Measurements from ENCODE around the gene DCAF6.

DCAF6 gene

DNA sequence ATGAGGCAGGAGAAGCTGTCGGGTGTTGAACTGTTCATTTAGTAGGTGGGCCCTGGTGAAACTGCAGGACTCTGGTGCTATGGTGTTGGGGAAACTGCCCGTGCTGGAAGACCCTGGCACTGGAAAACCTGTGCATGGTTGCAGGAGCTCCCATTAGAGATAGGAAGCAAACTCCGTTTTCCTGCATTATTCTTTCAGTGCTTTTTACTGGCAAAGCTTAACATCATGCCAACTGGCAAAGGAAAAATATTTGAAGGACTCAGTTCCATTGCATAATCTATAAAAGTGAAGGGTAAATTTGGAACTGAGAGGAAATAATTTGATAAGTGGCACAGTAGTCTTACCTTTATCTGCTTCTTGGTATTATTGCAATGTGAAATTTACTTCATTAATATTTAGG is 32.1 kb downstream of the DCAF6 start:
- no peak for DNase-seq

DNA sequence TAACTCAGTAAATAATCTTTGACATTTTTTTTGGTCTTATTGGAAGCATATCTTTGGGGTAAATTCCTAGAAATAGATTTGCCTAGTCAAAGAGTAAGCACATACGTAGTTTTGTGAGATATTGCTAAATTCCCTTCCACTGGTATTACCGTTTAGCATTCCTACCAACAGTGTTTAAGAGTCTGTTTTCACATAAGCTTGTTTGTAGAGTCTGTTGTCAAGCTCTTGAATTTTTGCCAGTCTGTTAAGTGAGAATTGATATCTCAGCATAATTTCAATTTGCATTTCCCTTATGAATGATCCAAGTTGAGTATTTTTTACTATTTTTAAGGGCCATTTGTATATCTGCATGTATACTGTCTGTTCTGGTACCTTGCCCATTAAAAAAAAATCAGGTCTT is 37.3 kb downstream of the DCAF6 start:
- DNase-seq, result no peak

DNA sequence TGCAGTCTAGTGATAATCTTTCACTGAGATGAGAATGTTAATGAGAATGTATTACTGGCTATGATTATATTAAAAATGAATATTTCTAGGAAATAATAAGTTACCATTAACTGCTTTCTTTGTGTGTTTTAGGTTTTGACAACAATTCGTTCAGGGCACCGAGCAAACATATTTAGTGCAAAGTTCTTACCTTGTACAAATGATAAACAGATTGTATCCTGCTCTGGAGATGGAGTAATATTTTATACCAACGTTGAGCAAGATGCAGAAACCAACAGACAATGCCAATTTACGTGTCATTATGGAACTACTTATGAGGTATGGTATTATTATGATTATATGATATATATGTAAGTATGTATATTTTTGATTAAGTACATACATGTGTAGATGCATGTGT is 38.2 kb downstream of the DCAF6 start:
- DNase-seq, result no peak

DNA sequence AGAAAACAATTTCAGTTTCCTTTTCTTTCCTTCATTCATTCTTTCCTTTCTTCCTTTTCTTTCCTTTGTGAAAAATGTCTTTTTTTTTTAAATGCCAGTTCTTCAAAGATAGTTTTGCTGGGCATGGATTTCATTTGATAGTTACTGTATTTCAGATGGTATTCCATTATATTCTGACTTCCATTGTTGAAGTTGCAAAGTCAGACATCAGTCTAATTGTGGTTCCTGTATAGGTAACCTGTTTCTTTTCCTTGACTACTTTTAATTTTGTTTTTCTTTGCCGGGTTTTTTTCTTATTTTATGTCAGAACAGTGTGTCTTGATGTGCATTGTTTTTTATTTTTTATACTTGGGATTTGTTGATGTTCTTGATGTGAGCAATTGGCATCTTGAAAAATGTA is 40.8 kb downstream of the DCAF6 start:
- DNase-seq, result no peak

DNA sequence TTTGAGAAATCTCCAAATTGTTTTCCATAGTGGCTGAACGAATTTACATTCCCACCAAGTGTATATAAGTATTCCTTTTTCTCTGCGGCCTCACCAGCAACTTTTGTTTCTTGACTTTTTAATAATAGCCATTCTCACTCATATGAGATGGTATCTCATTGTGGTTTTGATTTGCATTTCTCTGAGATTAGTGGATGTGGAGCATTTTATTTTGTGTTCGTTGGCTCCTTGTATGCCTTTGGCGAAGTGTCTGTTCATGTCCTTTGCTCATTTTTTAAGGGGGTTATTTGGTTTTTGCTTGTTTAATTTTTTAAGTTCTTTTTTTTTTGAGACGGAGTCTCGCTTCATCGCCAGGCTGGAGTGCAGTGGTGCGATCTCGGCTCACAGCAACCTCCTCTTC is 45.5 kb downstream of the DCAF6 start:
- DNase-seq, result no peak

DNA sequence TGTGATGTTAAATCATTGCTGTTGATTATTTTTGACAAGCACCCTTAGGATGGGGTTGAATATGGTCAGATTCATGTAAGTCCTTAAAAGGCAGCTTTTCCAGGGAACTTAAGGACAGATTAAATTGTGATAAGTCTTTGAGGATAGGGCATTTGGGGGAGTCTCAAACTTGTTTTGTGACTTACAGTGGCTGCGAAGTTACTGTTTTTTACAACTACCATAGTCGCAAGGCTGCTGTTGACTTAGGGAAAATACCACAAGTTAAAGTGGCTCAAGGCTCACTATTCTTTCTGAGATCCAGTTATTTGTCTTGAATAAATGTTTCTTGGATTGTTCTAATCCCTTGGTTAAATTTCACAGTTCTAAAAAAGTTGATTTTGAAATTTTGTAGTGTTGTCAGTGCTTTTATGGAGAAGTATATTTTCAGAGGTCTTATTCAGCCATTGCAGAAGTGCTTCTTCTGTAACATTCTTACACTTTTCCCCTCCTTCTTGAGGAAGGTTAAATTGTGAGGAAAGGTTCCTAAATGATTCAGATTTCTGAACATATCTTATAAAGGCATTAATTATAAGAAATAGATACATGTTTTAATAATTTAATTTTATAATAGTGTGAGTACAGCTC is 47.4 kb downstream of the DCAF6 start:
- DNase-seq, result no peak

DNA sequence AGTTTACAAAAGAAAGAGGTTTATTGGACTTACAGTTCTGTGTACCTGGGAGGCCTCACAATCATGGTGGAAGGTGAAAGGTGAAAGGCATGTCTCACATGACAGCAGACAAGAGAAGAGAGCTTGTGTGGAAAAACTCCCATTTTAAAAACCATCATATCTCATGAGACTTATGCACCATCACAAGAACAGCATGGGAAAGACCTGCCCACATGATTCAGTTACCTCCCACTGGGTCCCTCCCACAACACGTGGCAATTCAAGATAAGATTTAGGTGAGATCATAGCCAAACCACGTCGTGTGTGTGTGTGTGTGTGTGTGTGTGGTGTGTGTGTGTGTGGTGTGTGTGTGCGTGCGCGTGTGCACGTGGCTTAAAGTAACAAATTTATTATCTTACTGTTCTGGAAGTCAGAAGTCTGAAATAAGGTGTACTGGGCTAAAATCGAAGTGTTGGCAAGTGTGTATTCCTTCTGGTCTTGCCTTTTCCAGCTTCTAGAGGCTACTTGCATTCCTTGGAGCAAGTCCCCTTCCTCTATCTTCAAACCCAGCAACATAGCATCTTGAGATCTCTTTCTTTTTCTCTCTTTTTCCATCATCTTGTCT is 48.5 kb downstream of the DCAF6 start:
- peak; percentile 4 to 5 for DNase-seq

DNA sequence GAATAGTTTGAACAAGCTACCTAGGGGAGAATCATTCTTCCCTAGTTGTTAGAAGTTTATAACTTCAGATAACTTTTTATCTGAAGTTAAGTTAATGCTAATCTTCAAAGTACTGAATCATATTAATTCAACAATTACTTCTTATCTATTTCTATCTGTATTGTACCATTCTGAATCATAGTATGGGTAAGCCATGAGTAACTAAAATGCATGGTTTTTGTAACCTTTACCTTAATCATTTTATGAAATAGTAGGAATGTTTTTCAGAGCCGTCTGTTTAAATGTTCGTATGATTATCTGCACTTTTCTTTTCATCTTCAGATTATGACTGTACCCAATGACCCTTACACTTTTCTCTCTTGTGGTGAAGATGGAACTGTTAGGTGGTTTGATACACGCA is 50.7 kb downstream of the DCAF6 start:
- no peak for DNase-seq

DNA sequence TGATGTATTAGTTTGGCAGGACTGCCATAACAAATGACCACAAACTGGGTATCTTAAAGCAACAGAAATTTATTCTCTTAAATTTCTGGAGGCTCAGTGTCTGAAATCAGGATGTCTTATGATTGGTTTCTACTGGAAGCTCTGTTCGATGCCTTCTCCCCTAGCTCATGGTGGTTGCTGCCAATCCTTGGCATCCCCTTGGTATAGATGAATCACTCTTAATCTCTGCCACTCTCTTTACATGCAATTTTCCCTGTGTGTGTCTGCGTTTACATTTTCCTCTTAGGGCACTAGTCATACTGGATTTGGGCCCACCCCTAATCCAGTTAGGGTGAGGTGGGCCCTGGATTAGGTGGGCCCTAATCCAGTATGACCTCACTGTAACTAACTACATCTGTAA is 55.1 kb downstream of the DCAF6 start:
- no peak for DNase-seq

DNA sequence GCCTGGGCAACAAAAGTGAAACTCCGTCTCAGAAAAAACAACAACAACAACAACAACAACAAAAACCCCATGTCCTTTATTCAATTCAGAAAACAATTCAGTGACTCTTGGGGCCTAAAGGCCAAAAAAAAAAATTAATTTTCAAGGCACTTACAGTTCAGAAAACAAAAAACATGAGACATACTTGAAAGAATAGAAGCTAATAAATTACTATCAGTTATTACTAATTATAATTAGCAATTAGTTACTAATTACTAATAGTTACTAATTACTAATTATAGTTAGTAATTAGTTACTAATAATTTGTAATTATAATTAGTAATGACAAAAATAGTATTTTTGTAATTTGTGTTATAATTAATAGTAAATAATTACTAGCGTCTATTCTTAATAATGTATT is 57.2 kb downstream of the DCAF6 start:
- no peak for DNase-seq

DNA sequence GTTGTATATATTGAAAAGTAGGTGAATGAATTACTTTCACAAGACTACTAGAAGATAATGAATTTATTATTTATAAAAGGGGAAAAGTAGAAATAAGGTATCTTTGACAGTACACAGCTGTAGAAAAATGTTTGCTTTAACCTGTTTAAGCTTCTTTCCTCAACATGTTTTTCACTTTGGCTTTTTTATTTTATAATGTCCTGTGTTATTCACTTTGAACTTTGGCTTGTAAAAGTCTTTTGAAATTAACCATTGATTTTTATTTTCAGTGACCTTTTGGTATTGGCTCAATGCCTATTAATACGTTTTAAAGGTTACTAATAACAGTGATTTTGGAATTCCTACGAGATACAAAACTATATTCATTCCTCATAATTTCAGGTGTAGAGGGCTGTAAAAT is 58.1 kb downstream of the DCAF6 start:
- no peak for DNase-seq

DNA sequence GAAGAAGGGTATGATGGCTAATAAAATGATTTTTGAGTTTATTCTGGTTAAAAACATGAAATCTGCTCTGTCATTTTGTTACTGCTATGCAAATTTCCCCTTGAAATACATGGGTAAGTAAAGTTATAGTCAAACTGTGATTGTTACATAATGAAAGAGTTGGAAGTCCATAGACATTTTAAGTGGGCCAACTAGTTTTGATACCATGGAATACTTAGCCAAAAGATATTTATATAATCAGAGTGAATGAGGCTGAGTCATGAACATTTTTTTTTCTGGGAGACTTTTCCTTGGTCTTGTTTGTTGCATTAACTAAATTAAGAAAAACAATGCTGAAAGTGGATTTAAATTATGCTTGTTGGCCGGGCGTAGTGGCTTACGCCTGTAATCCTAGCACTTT is 58.6 kb downstream of the DCAF6 start:
- no peak for DNase-seq

DNA sequence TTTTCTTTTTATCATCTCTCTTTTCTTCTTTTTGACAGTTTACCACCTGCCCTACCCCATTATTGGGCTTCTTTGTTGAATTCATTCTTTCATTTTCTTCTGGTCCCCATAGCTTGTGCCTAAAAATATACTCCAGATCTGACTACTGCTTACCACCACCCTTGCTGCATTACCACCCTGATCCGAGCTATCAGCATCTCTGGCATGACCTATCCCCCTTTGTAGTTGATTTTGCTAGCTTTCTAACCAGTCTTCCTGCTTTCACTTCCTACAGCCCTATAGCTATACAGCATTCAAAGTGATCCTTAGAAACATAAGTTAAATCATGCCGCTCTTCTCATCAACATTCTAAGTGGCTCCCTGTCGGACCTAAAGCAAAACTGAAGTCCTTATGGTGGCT is 59.8 kb downstream of the DCAF6 start:
- no peak for DNase-seq

DNA sequence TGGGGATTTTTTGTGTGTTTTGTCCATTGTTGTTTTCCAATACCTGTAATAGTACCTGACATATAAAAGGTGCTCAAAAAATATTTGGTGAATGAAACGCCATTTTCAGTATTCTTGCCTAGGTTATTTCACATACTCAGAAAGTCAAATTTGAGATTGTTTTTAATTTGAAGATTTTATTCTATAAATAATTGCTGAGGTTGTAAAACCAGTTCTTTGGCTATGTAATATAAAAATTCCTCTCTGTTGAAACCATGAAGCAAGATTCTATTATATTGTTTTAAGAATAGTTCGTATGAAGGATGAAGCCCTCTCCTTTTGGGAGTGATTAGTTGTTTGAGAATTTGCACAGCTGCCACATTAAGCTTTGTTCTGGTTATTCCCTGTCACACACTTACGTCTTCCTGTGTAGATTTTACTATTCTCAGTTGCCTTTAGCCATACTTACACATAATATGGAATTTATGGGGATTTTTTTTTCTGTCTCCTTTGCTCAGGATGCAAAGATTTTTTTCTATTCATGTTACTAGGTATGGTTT is 60.6 kb downstream of the DCAF6 start:
- DNase-seq, result no peak

DNA sequence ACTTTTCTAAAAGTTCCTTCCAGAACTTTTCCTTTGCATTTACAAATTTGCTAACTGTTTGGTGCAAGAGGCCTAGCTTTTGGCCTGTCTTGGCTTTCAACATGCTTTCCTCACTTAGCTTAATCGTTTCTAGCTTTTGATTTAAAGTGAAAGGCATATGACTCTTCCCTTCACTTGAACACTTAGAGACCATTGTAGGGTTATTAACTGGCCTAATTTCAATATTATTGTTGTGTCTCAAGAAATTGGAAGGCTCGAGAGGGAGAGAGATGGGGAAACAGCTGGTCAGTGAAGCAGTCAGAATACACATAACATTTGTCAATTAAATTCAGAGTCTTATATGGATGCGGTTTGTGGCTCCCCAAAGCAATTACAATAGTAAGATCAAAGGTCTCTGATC is 63.4 kb downstream of the DCAF6 start:
- DNase-seq, result no peak

DNA sequence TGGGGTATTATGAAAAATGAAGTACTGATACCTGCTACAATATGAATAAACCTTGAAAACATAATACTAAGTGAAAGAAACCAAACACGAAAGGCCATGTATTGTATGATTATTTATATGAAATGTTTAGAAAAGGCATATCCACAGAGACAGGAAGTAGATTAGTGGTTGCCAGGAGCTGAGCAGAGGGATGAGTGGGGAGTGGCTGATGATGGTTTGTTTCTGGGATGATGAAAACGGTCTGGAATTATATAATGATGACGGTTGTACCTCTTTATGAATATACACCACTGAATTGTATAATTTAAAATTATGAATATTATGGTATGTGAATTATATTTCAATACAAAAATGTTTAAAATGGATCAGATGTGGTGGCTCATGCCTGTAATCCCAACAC is 64.2 kb downstream of the DCAF6 start:
- DNase-seq, result no peak

DNA sequence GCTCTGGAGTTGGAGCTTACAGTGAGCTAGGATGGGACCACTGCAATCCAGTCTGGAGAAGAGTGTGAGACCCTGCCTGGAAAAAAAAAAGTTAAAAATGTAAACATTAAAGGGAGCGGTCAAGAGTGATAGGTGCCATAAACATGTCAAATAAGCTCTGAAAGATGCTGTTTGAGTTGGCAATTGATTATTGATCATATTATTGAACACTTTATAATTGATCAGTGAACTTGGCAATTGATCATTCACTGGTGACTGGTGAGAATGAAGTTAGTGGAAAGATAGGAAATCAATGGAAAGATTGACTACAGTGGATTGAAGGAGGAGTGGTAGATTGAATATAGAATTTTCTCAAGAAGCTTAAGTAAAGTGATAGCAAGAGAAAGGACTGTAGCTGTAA is 64.7 kb downstream of the DCAF6 start:
- no peak for DNase-seq

DNA sequence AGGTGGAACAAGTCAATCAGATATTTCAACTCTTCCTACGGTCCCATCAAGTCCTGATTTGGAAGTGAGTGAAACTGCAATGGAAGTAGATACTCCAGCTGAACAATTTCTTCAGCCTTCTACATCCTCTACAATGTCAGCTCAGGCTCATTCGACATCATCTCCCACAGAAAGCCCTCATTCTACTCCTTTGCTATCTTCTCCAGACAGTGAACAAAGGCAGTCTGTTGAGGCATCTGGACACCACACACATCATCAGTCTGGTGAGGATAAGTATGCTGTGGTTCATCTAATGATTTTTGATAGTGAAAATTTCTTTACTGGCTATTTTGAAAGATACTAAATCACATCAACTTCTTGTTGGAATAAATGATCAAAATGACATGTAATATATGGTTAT is 68.0 kb downstream of the DCAF6 start:
- DNase-seq, result no peak

DNA sequence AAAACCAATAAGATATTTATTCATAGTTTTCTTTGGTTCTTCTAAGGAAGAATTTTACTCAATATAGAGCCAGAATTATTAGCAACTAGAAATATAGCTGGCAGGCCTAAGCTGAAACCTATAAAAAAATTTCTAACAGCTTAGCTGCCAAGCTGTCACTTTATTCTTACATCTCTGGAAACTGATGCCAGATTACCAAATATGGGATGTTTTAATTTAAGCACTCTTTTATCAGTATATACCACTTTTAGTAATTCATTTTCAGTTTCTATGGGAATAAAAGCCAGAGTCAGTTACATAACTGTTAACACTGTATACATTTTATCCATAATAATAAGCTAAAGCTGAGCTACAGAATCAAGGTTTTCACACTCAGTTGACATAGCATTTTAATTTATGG is 69.0 kb downstream of the DCAF6 start:
- no peak for DNase-seq

DNA sequence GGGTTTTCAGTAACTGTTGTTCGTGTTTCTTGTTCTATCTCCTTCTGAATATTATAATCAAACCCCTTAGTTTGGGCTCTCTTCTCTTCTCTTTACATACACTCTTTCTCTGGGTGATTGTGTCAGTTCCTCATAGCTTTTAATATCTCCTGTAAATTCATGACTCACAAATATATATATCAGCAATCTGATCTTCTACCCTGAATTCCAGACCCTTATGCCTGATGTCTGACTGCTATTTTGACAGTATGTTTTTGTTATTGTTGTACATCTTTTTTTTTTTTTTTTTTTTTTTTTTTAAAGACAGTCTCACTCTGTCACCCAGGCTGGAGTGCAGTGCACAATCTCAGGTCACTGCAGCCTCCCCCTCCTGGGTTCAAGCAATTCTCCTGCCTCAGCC is 71.2 kb downstream of the DCAF6 start:
- no peak for DNase-seq

DNA sequence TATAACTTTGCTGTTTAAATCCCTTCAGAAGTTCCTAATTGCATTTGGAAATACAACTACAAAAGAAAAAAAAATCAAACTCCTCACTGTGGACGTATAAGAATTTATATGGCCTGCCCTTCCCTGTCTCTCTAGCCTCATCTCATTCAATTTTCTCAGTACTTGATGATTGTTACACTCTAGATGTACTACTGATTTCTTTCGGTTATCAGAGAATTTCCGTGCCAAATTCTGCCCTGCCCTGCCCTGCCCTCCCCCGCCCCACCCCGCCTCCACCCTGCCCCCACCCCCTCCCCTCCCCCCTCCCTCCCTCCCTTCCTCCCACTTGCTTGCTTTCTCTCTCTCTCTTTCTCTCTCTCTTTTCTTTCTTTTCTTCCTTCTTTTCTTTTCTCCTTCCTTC is 72.1 kb downstream of the DCAF6 start:
- DNase-seq, result no peak

DNA sequence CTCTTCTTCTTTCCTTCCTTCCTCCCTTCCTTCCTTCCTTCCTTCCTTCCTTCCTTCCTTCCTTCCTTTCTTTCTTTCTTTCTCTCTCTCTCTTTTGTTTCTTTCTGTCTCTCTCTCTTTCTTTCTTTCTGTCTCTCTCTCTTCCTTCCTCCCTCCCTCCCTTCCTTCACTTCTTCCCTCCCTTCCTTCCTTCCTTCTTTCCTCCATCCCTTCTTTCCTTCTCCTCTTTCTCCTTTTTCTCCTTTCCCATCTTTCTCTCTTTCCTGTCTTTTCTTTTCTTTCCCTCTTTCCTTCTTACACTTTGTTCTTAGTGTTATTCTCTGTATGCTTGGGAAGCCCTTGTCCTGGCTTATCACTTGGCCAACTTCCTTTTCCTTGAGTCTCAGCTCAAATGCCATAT is 72.8 kb downstream of the DCAF6 start:
- DNase-seq, result no peak

DNA sequence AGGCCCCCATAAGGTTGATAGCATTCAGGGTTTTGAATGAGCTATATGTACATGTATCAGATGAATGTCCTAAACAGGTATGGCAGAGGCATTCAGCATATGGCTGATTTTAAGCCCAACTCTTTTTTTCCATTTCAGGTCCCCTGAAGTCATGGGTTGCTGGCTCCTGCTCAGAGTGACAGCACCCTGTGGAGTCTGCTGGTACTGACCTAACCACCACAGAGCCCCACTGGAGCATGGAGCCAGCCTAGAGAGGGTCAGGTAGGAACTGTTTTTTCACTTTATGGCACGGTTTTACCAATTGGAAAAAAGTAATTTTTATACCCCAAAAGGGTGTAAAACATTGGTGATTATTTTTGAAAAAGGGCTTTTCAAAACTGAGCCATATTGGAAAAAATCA is 82.9 kb downstream of the DCAF6 start:
- DNase-seq, result no peak

DNA sequence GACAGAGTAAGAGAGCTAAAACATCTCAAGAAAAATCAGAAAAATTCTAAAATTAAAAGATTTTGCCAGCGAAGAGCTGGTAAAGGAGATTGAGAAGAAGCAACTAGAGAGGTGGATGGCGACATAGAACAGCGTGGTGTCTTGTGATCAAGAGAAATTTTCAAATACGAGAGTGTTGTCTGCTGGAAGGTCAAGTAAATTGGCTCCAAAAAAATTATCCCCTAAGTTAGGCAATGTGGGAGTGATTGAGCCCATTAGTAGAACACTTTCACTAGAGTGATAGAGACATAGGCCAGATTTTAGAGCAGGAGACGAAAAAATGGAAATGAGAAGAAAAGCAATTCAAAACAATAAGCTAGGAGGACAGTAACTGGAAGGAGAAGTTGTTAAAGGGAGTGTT is 94.7 kb downstream of the DCAF6 start:
- DNase-seq, result no peak

DNA sequence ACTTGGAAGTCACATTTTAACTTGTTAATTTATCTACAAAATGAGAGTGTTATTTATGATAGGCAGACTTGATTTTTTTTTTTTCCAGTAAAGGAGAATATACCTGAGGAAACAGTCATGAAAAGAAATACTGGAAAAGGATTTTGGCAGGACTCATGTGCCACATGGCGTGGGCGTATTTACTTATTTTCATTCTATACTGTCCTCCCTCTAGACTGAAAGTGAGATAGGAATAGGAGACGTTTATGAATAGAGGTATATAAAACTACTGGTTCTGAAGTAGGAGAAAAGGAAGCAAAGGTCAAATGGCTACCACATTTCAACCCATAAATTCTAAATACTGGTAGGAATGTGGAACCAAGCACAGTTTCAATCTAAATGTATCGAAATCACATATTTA is 95.1 kb downstream of the DCAF6 start:
- DNase-seq, result no peak

Data from activated CD4-positive, alpha-beta T cell treated with anti-CD3 and anti-CD28 coated beads, Interleukin-2, amount 50 U/mL, for 4 hours (primary cell).